GM18519 (cell line): ENCODE data around the gene HMGCL.

Source experiments
- ATAC-seq: cut with Tn5 transposase; IDR thresholded peaks from one replicate; pipeline ENCODE4 v1.9.1; 2021; ENCODE audit warnings: mild to moderate bottlenecking, moderate library complexity; ENCODE audit not compliant: unreplicated experiment, low FRiP score

The HMGCL gene

GRCh38 chr1:23779826-23780371, 45.3 kb downstream of the HMGCL start:
- no peak for ATAC-seq

GRCh38 chr1:23777979-23778814, 47.0 kb downstream of the HMGCL start, which contains the start of gene PITHD1:
TSS of gene PITHD1 (plus strand) at chr1:23778418. CDS start at chr1:23778516, 98 bp downstream.
- ATAC-seq = peak; percentile 58

DNA sequence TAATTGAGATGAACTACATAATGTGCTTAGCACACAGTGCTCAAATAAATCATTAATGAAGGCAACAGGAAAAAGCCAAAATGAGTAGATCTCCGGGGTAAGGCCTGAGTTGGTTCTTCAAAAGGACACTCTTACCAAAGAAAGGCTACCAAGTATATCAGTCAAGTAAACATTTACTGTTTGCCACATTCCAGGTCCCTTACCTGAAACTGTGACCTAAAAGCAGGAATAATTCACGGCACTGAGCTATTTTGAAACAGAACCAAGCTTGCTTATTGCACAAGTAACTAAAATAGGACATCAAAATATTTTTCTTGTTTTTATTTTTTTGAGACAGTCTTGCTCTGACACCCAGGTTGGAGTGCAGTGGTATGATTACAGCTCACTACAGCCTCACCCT, 49.0 kb downstream of the HMGCL start:
- no peak for ATAC-seq

DNA sequence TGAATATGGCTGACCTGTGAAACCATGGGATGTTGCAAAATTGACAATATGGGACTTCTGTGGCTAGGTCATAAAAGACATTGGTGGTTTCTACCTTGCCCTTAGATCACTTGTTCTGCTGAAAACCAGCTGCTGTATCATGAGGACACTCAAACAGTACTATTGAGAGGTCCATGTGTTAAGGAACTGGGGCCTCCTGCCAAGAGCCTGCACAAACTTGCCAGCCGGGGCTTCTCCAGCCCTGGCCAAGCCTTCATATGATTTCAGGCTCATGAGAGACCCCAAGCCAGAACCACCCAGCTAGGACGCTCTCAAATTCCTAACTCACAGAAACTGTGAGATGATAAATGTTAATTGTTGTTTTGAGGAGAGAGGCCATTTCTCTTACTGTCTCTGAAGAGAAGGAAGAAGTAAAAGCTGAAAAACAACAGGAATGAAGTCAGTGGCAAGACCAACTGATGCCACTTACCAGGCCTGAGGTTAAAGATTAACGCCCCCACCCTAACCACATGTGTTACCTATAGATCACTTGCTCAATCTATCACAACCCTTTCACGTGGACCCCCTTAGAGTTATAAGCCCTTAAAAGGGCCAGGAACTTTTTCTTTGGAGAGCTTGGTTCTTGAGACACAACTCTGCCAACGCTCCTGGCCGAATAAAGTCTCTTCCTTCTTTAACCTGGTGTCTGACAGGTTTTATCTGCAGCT, 50.9 kb downstream of the HMGCL start:
- no peak for ATAC-seq

GRCh38 chr1:23772854-23773242, 52.4 kb downstream of the HMGCL start:
- ATAC-seq = no peak

DNA sequence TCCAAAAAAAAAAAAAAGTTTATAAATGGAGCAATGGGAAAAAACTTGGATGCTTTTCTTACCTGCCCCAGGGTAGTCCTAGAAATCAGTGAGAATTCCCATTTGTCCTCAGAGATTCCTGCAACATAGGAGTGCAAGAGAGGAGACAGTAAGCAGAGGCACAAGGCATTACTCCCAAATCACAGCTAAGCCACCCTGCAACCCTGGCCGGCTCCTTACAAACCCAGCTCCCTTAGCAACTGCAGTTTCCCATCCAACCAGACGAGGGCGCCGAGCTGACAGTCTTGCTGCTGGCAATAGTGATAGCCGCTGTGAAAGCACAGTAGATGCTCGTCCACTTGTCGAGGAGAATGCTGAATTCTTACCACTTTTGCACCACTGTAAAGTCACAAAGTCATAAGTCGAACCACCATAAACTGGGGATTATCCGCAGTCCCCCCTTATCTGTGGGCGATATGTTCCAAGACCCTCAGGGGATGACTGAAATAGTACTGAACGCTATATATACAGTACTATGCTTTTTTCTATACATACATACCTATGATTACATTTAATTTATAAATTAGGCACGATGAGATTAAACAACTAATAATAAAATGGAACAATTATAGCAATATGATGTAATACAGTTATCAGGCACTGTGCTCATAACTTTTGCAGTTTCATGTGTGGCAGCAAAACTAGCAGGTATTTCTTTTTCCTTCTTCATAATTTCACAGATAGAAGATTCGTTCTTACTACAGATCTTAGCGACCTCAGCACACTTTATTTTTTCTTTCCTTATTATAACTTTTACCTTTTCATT, 53.0 kb downstream of the HMGCL start:
- ATAC-seq = no peak

DNA sequence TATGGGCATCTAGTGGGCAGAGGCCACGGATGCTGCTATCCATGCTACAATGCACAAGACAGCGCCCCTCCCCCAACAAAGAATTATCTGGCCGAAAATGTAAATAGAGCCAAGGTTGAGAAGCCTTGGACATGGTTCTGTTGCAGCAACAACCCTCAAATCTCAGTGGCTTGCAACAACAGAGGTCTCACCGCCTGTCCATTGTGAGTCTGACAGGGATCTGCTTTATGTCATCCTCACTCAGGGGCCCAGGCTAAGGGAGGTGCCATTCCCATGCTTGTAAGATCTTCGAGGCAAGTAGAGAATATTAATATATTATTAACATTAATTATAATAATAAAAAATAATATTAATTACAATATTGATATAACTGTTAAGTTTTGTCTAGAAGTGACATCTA, 56.5 kb downstream of the HMGCL start:
- ATAC-seq = no peak

- ATAC-seq = no peak
Observed at GRCh38 chr1:23763041-23763577, 62.1 kb downstream of the HMGCL start.

DNA sequence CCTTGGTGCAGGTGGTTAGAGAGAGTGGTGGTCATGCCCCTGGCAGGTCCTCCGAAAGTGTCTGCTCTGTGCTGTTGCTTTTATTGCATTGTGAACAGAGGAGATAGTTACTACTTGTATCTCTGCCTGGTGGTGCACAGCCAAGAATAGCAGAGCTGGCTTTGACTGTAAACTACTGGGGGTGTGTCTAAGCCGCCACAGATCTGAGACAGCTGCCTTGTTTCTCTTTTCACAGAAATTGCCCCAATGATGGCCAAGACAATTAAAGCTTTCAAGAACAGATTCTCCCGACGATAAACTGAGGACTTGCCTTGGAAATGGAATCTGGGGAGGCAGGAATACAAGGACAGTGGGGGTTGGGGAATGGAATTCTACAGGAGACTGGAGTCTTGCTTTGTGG, 66.0 kb downstream of the HMGCL start:
- no peak for ATAC-seq

DNA sequence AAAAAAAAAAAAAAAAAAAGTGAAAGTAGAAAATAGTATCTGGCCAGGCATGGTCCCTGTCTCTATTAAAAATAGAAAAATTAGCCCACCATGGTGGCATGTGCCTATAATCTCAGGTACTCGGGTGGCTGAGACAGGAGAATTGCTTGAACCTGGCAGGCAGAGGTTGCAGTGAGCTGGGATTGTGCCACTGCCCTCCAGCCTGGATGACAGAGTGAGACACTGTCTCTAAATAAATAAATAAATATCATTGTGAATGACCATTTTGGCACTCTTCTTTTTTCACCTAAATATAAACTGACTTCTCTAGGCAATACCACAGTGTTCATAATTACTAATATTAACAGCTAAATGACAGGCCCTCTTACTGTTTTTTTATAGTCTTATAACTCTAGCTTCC, 67.4 kb downstream of the HMGCL start:
- no peak for ATAC-seq

- ATAC-seq = no peak
Observed at GRCh38 chr1:23756676-23757075, 68.6 kb downstream of the HMGCL start.

DNA sequence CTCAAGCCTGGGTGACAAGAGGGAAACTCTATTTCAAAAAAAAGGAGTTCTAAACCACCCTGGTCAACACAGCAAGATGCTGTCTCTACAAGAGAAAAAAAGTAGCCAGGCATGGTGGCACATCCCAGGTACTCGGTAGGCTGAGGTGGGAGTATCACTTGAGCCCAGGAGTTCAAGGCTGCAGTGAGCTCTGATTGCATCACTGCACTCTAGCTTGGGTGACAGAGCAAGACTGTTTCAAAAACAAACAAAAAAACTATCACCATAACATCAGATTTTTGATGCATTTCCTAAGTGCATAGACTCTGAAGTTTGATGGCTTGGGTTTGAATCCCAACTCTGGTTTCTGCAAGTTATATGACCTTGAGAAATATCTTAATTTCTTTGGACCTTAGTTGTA, 72.3 kb downstream of the HMGCL start:
- no peak for ATAC-seq
